ENCODE data around the gene L3MBTL2.

The L3MBTL2 gene

GRCh38 chr22:41206719-41207118, 1.6 kb downstream of the L3MBTL2 start:
- peak; percentile 85 for FAIRE-seq
- DNase-seq (ENCODE audit: insufficient read length, low spot score): no peak

GRCh38 chr22:41215409-41215808, 10.3 kb downstream of the L3MBTL2 start:
- no peak for FAIRE-seq

GRCh38 chr22:41215926-41216325, 10.8 kb downstream of the L3MBTL2 start:
- no peak for FAIRE-seq

More at GRCh38 chr22:41215409-41215808, 10.3 kb downstream of the L3MBTL2 start:
- DNase-seq (ENCODE audit: insufficient read length, low spot score): no peak

GRCh38 chr22:41216984-41217383, 11.9 kb downstream of the L3MBTL2 start:
- FAIRE-seq (no peak), DNase-seq (ENCODE audit: insufficient read length, low spot score) (no peak)

More at GRCh38 chr22:41215926-41216325, 10.8 kb downstream of the L3MBTL2 start:
- DNase-seq (ENCODE audit: insufficient read length, low spot score): no peak

- no peak for DNase-seq (ENCODE audit: insufficient read length, low spot score)
- peak; percentile 77 for FAIRE-seq
These were observed 12.5 kb downstream of the L3MBTL2 start for GRCh38 chr22:41217553-41218157.

GRCh38 chr22:41222846-41223507, 17.9 kb downstream of the L3MBTL2 start:
- no peak for DNase-seq (ENCODE audit: insufficient read length, low spot score)
- no peak for FAIRE-seq

- DNase-seq (ENCODE audit: insufficient read length, low spot score) (no peak), FAIRE-seq (no peak)
These were observed 18.4 kb downstream of the L3MBTL2 start for GRCh38 chr22:41223535-41223934.

- FAIRE-seq (no peak), DNase-seq (ENCODE audit: insufficient read length, low spot score) (no peak)
These were observed 21.9 kb downstream of the L3MBTL2 start for GRCh38 chr22:41226723-41227655.

- DNase-seq (ENCODE audit: insufficient read length, low spot score) (no peak), FAIRE-seq (no peak)
These were observed 24.1 kb downstream of the L3MBTL2 start for GRCh38 chr22:41229215-41229614.

- FAIRE-seq (no peak), DNase-seq (ENCODE audit: insufficient read length, low spot score) (no peak)
These were observed 24.8 kb downstream of the L3MBTL2 start for GRCh38 chr22:41229730-41230400.

- FAIRE-seq: no peak
- DNase-seq (ENCODE audit: insufficient read length, low spot score): no peak
These were observed 25.3 kb downstream of the L3MBTL2 start for GRCh38 chr22:41230401-41230785.

GRCh38 chr22:41231369-41231768, 26.3 kb downstream of the L3MBTL2 start:
- no peak for DNase-seq (ENCODE audit: insufficient read length, low spot score)
- FAIRE-seq: no peak

- FAIRE-seq (no peak), DNase-seq (ENCODE audit: insufficient read length, low spot score) (no peak)
These were observed 29.9 kb downstream of the L3MBTL2 start for GRCh38 chr22:41234815-41235695.

GRCh38 chr22:41237036-41237706, 32.1 kb downstream of the L3MBTL2 start:
- no peak for FAIRE-seq

GRCh38 chr22:41237707-41238569, 32.8 kb downstream of the L3MBTL2 start:
- FAIRE-seq: peak; percentile 84
- peak; percentile 97 for DNase-seq (ENCODE audit: insufficient read length, low spot score)

More at GRCh38 chr22:41237036-41237706, 32.1 kb downstream of the L3MBTL2 start:
- no peak for DNase-seq (ENCODE audit: insufficient read length, low spot score)

- FAIRE-seq: no peak
- DNase-seq (ENCODE audit: insufficient read length, low spot score): no peak
These were observed 33.7 kb downstream of the L3MBTL2 start for GRCh38 chr22:41238570-41239442.

- no peak for FAIRE-seq
- DNase-seq (ENCODE audit: insufficient read length, low spot score): no peak
These were observed 34.5 kb downstream of the L3MBTL2 start for GRCh38 chr22:41239443-41240128.
